Fibroblast of villous mesenchyme (primary cell): Measurements from ENCODE around the gene MAP3K5. TPM values are rescaled to one million over a fixed set of nuclear protein-coding genes. Genes with fewer than 3 reads are reported as not detected.

Experiments used
- DNase-seq: peaks from one replicate; pipeline ENCODE4 v3.0.0-alpha.2; 2010; ENCODE audit warnings: low read depth
- H3K4me3 ChIP-seq: 2 replicates; pipeline ENCODE4 v1.5.1; 2011; ENCODE audit warnings: low read depth, mild to moderate bottlenecking, low read length
- total RNA-seq: library from RNA; depleted of rRNA; stranded (reverse); fragments of >200 nt; gene quantifications from 2 replicates; pipeline ENCODE4 v1.2.3, GENCODE V29; 2012
- TF ChIP-seq, protein P1 (sequence below): IDR thresholded peaks from 2 replicates; pipeline ENCODE4 v1.5.1; 2012; ENCODE audit warnings: low read depth, mild to moderate bottlenecking, low read length; ENCODE audit not compliant: insufficient read depth

Gene MAP3K5
- total RNA-seq, 1 donor = 84.6 TPM

DNA sequence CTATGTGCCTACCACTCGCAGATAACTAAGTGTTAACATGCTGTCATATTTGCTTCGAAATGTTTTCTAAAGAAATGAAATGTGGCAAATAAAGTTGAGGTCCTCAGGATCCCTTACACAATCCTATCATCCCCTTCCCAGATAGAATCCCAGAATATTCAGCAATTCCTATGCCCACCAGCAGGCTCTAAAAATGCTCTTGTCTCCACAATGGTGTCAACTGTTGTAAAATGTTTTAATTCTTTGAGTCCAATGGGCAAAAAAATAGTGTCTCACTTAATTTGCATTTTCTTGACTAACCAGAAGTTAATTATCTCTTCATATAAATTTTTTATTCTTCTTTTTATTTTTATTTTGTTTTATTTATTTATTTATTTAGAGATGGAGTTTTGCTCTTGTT, 138.2 kb downstream of the MAP3K5 start:
- no peak for DNase-seq
- H3K4me3 ChIP-seq = no peak overlapping the region
- TF ChIP-seq, protein P1, sequence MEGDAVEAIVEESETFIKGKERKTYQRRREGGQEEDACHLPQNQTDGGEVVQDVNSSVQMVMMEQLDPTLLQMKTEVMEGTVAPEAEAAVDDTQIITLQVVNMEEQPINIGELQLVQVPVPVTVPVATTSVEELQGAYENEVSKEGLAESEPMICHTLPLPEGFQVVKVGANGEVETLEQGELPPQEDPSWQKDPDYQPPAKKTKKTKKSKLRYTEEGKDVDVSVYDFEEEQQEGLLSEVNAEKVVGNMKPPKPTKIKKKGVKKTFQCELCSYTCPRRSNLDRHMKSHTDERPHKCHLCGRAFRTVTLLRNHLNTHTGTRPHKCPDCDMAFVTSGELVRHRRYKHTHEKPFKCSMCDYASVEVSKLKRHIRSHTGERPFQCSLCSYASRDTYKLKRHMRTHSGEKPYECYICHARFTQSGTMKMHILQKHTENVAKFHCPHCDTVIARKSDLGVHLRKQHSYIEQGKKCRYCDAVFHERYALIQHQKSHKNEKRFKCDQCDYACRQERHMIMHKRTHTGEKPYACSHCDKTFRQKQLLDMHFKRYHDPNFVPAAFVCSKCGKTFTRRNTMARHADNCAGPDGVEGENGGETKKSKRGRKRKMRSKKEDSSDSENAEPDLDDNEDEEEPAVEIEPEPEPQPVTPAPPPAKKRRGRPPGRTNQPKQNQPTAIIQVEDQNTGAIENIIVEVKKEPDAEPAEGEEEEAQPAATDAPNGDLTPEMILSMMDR = peak; percentile 28

DNA sequence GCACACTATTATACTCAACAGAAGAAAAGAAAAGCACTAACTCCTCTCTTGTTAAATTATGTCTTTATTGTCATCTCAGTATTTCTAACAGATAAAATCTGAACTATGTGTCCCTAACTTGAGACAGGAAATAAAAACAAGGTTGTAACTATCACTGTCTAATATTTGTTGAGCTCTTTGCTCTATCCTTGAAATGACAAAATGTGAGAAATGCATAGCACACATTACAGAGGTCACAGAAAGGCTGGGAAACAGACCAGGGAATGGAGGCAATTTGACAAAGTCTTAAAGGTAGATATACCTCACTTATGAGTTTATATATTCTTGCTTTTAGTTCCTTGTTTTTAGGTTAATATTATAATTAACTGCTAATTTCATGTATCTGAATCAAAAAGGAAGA, 139.6 kb downstream of the MAP3K5 start:
- no peak for DNase-seq

DNA sequence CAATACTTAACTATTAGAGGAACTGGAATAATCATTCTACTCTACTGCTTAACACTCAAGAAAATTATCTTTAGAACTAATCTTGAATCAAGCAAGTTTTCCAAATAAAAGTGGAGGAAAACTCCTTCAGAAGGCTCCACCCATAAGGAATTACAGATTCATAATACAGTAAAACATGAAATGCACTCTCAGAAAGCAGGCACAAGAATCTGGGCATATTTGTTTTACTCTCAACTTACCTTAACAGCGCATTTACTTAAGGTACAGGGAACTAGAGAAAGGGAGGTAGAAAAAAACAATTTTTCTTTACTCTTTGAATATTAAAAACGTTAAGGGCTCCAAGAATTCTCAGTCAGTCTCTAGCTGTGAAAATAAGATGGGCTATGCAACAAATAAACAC, 140.3 kb downstream of the MAP3K5 start:
- no peak overlapping the region for H3K4me3 ChIP-seq
- TF ChIP-seq, protein P1 = no peak
- DNase-seq = no peak

More for the DNA sequence above, 139.6 kb downstream of the MAP3K5 start:
- TF ChIP-seq, protein P1 = no peak
- no peak overlapping the region for H3K4me3 ChIP-seq

DNA sequence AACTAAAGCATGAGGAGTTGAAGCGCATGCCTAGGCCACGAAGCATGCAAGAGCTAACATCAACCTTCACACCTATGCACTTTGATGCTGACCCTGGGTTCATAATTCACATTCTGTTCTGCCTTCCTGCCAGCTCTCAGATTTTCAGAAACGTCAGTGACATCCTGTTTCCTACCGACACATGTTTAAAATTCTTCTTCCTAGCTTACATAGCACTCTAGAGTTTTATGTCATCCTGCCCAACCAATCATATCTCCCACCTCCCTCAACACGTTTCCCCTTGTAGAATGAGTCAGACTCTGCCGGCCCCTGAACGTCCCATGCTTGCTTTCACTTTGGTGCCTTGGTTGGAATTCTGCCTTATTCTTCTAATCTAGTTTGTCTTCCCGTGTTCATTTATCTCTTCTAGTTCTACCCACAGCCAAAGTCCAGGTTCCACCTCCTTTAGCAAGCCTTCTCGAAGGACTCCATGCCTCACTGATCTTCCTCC, 144.9 kb downstream of the MAP3K5 start:
- TF ChIP-seq, protein P1 = no peak
- peak; percentile 93 for DNase-seq
- H3K4me3 ChIP-seq = no peak overlapping the region

DNA sequence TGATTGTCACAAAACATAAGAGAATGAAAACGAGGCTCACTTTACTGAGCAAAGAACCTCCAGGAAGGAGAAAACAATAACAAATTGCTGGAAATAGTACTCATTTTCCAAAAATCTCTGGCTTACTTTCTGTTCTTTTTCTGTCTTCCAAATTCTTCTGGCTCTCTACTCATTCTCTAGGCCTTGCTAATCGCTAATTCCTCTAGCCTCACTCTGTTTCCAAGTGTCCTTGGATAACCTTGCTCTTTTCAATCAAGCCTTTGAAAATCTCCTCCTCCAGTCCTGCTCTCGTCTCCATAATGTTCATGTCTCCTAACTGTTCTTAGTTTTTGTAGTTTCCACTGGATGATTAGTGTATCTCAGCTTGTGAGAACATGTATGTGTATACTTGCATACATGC, 145.9 kb downstream of the MAP3K5 start:
- TF ChIP-seq, protein P1 = no peak
- DNase-seq = peak; percentile 49
- no peak overlapping the region for H3K4me3 ChIP-seq

DNA sequence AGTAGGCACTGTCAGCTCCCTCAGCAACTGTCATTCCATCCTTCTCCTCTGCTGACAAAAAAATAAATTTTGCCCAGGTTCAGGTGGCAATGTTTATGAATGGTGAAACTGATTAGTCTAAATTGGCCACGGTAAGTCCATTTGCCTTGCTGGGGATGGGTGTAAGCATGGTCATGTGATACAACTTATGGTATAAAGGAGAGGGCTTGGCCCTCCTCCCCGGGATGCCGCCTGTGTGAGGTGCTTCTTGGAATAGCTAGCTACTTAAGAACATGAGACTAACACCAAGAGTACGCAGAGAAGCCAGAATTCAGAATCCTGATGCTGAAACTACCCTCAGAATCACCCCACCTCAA, 147.7 kb downstream of the MAP3K5 start:
- TF ChIP-seq, protein P1 = no peak
- DNase-seq = no peak
- H3K4me3 ChIP-seq = no peak overlapping the region
